Esophagus (tissue), 2 donors: ENCODE results near the gene GNAO1. TPM values are rescaled to one million over a fixed set of nuclear protein-coding genes. Genes with fewer than 3 reads are reported as not detected.
"Not testable (repeated sequence)": the region's sequence is repeated elsewhere in the genome, so short reads cannot be mapped to it uniquely, and the experiment has no call there.

ENCODE experiments used
- H3K27ac ChIP-seq, 2 donors: one replicate each; pipeline ENCODE4 v1.5.1; 2013; ENCODE audit warnings: low read depth in 2 of 2, mild to moderate bottlenecking in 2 of 2, inconsistent platforms in 1 of 2, low read length in 1 of 2, moderate library complexity in 1 of 2
- H3K27me3 ChIP-seq, 2 donors: one replicate each; pipeline ENCODE4 v1.6.1; 2013; ENCODE audit warnings: low read length in 2 of 2, control low read depth in 1 of 2, mild to moderate bottlenecking in 1 of 2; ENCODE audit not compliant: insufficient read depth in 2 of 2, control insufficient read depth in 1 of 2
- H3K36me3 ChIP-seq, 2 donors: one replicate each; pipeline ENCODE4 v1.6.1; 2013; ENCODE audit warnings: low read length in 1 of 2; ENCODE audit not compliant: control insufficient read depth in 2 of 2, insufficient read depth in 2 of 2
- H3K4me1 ChIP-seq, 2 donors: one replicate each; pipeline ENCODE4 v1.6.1; 2013; ENCODE audit warnings: low read length in 1 of 2; ENCODE audit not compliant: control insufficient read depth in 2 of 2, insufficient read depth in 2 of 2
- H3K4me3 ChIP-seq, 2 donors: one replicate each; pipeline ENCODE4 v1.5.1; 2013; ENCODE audit warnings: low read length in 2 of 2, mild to moderate bottlenecking in 2 of 2, low read depth in 1 of 2, moderate library complexity in 1 of 2
- H3K9me3 ChIP-seq, 2 donors: one replicate each; pipeline ENCODE4 v1.6.1; 2013; ENCODE audit warnings: mild to moderate bottlenecking in 2 of 2, low read depth in 1 of 2, low read length in 1 of 2, moderate library complexity in 1 of 2; ENCODE audit not compliant: control insufficient read depth in 2 of 2, insufficient read depth in 1 of 2
- WGBS, 2 donors: extraction: QIAGEN DNeasy Blood & Tissue Kit; methylation state at CpG; one replicate each; pipeline ENCODE4 v1.1.7; 2013; 5-methylcytosine and 5-hydroxymethylcytosine counted together
- polyA plus RNA-seq, 2 donors: library from polyadenylated mRNA; stranded (reverse); fragments of 200-250 nt; gene quantifications; one replicate each; pipeline ENCODE4 v1.2.3, GENCODE V29; 2013
- donor health status: healthy with polysubstance abuse.
- donor health status: Bipolar disorder and iron deficiency.

Gene GNAO1
- polyA plus RNA-seq, 2 donors: 0.75 to 1.0 TPM

- no peak overlapping the region for H3K4me3 ChIP-seq
- H3K36me3 ChIP-seq: peaks cover 5 to 20% of the 10 kb centered on the region in 2 donors
- H3K9me3 ChIP-seq: no peaks in the 10 kb centered on the region
- H3K27ac ChIP-seq: no peak overlapping the region
- no peaks in the 10 kb centered on the region for H3K27me3 ChIP-seq
- H3K4me1 ChIP-seq: no peaks in the 10 kb centered on the region
Observed at GRCh38 chr16:56388209-56388608, 196.9 kb downstream of the GNAO1 start.

- 91 to 98% methylated on average over 3 of the region's 3 CpGs for WGBS, 2 donors
- no peak overlapping the region for H3K4me3 ChIP-seq
- no peaks in the 10 kb centered on the region for H3K9me3 ChIP-seq
- no peaks in the 10 kb centered on the region for H3K27me3 ChIP-seq
- H3K36me3 ChIP-seq: peaks cover 5 to 13% of the 10 kb centered on the region in 2 donors
- H3K27ac ChIP-seq: no peak overlapping the region
- H3K4me1 ChIP-seq: no peaks in the 10 kb centered on the region
Observed at GRCh38 chr16:56389554-56389953, 198.3 kb downstream of the GNAO1 start.

DNA sequence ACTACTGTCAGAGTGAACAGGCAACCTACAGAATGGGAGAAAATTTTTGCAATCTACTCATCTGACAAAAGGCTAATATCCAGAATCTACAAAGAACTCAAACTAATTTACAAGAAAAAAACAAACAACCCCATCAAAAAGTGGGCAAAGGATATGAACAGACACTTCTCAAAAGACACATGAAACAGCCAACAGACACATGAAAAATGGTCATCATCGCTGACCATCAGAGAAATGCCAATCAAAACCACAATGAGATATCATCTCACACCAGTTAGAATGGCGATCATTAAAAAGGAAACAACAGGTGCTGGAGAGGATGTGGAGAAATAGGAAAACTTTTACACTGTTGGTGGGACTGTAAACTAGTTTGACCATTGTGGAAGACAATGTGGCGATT lies 205.4 kb downstream of the GNAO1 start:
- 77 to 93% methylated on average over 3 of the region's 3 CpGs for WGBS, 2 donors
- not testable (repeated sequence) for H3K27me3 ChIP-seq, H3K4me1 ChIP-seq, H3K4me3 ChIP-seq, H3K27ac ChIP-seq, H3K36me3 ChIP-seq, H3K9me3 ChIP-seq

DNA sequence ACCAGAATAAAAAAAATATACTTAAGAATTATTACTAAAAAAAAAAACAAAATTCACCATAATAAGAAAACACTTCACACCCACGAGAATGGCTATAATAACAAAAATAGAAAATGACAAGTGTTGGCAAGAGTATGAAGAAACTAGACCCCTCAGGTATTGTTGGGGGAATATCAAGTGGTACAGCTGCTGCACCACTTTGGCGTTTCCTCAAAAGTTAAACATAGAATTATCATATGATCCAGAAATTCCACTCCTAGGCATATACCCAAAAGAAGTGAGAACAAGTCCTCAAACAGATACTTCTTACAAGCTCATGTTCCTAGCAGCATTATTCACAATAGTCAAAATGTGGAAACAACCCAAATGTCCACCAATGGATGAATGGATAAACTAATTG lies 207.8 kb downstream of the GNAO1 start:
- no peaks in the 10 kb centered on the region for H3K4me1 ChIP-seq
- WGBS, 2 donors: 67 to 73% methylated on average over 2 of the region's 2 CpGs
- no peak overlapping the region for H3K4me3 ChIP-seq
- H3K27me3 ChIP-seq: no peaks in the 10 kb centered on the region
- H3K27ac ChIP-seq: no peak overlapping the region
- peaks cover 13 to 16% of the 10 kb centered on the region in 2 donors for H3K36me3 ChIP-seq
- H3K9me3 ChIP-seq: no peaks in the 10 kb centered on the region

DNA sequence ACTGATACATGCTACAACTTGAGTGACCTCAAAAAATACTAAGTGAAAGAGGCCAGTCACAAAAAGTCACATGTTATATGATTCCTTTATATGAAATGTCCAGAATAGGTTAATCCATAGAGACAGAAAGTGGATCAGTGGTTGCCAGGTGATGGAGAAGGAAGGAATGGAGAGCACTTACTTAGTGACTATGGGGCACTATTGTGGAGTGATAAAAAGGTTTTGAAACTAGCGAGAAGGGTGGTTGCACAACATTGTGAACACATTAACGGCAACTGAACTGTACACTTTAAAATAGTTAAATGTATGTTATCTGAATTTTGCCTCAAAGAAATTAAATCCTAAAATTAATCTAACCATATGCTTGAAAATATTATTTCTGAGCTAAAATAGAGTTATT lies 208.2 kb downstream of the GNAO1 start:
- Histone ChIP-seq H3K4me1 (no peaks in the 10 kb centered on the region), H3K27ac (no peak overlapping the region), H3K4me3 (no peak overlapping the region), H3K9me3 (no peaks in the 10 kb centered on the region), H3K27me3 (no peaks in the 10 kb centered on the region), H3K36me3 (peaks cover 13 to 17% of the 10 kb centered on the region in 2 donors)
- WGBS, 2 donors: 87 to 88% methylated on average over 2 of the region's 2 CpGs

DNA sequence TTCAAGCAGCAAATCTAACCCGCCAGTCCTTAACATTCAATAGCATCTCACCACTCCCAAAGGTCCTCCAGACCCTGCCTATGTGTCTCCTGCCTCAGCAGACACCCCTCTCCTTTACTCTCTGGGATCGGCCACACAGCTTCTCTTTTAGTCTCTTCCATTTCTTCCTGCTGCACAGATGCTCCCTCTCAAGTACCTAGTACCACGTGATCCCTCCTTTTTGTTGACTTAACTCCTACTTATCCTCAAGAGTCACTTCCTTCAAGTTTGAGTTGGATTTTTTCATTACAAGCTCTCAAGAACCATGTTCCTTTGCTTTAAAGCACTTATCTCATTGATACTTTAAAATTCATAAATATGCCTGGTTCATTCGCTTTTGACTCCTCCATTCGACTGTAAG lies 209.2 kb downstream of the GNAO1 start:
- H3K36me3 ChIP-seq: peaks cover 15 to 22% of the 10 kb centered on the region in 2 donors
- no peak overlapping the region for H3K4me3 ChIP-seq
- no peaks in the 10 kb centered on the region for H3K4me1 ChIP-seq
- H3K9me3 ChIP-seq: no peaks in the 10 kb centered on the region
- H3K27me3 ChIP-seq: no peaks in the 10 kb centered on the region
- WGBS, 2 donors: 80 to 83% methylated on average over 5 of the region's 5 CpGs
- no peak overlapping the region for H3K27ac ChIP-seq

DNA sequence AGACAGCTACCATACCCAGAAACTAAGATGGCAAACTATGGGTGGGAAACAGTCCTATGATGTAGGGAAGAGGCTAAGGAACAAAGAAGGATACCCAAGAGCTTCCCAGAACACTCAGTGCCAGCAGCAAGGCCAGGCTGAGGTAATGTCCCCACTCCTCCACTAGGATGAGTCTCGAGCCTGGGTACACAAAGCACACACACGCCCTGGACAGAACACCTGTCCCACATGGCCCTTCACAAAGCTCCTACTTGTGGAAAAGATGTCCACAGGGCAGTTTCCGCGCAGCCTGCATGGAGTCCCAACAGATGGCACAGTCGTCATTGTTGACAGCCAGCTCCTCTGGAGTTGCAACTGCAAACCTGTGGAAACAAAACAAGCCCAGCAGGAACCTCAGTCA lies 210.2 kb downstream of the GNAO1 start:
- no peaks in the 10 kb centered on the region for H3K9me3 ChIP-seq
- H3K36me3 ChIP-seq: peaks cover 15 to 22% of the 10 kb centered on the region in 2 donors
- WGBS, 2 donors: 85 to 92% methylated on average over 5 of the region's 5 CpGs
- H3K4me1 ChIP-seq: no peaks in the 10 kb centered on the region
- no peak overlapping the region for H3K4me3 ChIP-seq
- H3K27ac ChIP-seq: no peak overlapping the region
- no peaks in the 10 kb centered on the region for H3K27me3 ChIP-seq

DNA sequence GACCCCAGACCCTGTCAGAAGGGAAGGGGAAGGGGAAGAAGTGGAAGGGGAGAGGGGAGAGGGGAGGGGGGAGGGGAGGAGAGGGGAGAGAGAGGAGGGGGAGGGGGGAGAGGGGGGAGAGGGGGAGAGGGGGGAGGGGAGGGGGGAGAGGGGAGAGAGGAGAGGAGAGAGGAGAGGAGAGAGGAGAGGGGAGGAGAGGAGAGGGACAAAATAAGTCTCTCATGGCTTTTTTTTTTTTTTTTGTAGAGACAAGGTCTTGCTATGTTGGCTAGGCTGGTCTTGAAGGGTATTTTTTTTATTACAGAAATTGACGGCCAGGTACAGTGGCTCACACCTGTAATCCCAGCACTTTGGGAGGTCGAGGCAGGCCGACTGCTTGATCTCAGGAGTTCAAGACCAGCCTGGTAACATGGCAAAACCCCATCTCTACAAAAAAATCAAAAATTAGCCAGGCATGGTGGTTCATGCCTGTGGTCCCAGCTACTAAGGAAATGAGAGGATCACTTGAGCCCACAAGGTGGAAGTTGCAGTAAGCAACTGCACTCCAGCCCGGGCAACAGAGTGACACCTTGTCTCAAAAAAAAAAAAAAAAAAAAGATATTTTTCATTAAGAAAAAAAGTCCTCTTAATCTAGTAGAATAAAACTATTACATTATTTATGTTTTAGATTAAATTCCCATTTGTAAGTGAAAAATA lies 214.8 kb downstream of the GNAO1 start:
- Histone ChIP-seq H3K27ac (no peak overlapping the region), H3K4me3 (no peak overlapping the region), H3K27me3 (no peaks in the 10 kb centered on the region), H3K4me1 (no peaks in the 10 kb centered on the region), H3K9me3 (no peaks in the 10 kb centered on the region), H3K36me3 (peaks cover 18 to 25% of the 10 kb centered on the region in 2 donors)
- WGBS, 2 donors: 88% methylated on average over 4 of the region's 4 CpGs

Other genes starting within 250 kb of the GNAO1 start
- gene AMFR, start 234.1 kb downstream of the GNAO1 start, polyA plus RNA-seq: 10 to 100 TPM; 57.3 to 62.5 TPM